GDM1 (cell line): Measurements from ENCODE around the gene DPF3.

Source experiments
- DNase-seq: peaks from one replicate; lab custom pipeline; 2025; lab: John Stamatoyannopoulos, UW

The DPF3 gene

GRCh38 chr14:72839753-72840607, 53.9 kb downstream of the DPF3 start:
- no peak for DNase-seq

GRCh38 chr14:72839351-72839750, 54.5 kb downstream of the DPF3 start:
- DNase-seq: no peak

- no peak for DNase-seq
Observed at GRCh38 chr14:72836085-72836484, 57.8 kb downstream of the DPF3 start.

GRCh38 chr14:72833174-72833573, 60.7 kb downstream of the DPF3 start:
- DNase-seq: no peak

- no peak for DNase-seq
Observed at GRCh38 chr14:72830786-72831594, 62.9 kb downstream of the DPF3 start.

GRCh38 chr14:72830356-72830755, 63.5 kb downstream of the DPF3 start:
- no peak for DNase-seq

GRCh38 chr14:72828604-72829003, 65.3 kb downstream of the DPF3 start:
- no peak for DNase-seq

- no peak for DNase-seq
Observed at GRCh38 chr14:72826039-72826438, 67.9 kb downstream of the DPF3 start.

GRCh38 chr14:72825486-72825885, 68.4 kb downstream of the DPF3 start:
- no peak for DNase-seq

GRCh38 chr14:72824051-72824450, 69.8 kb downstream of the DPF3 start:
- no peak for DNase-seq

GRCh38 chr14:72822946-72823611, 70.8 kb downstream of the DPF3 start:
- no peak for DNase-seq

- no peak for DNase-seq
Observed at GRCh38 chr14:72818998-72819397, 74.9 kb downstream of the DPF3 start.

- DNase-seq: no peak
Observed at GRCh38 chr14:72816287-72816686, 77.6 kb downstream of the DPF3 start.

- no peak for DNase-seq
Observed at GRCh38 chr14:72815430-72815829, 78.5 kb downstream of the DPF3 start.

GRCh38 chr14:72812292-72812851, 81.5 kb downstream of the DPF3 start:
- no peak for DNase-seq

GRCh38 chr14:72810201-72810600, 83.7 kb downstream of the DPF3 start:
- no peak for DNase-seq

GRCh38 chr14:72809063-72809462, 84.8 kb downstream of the DPF3 start:
- no peak for DNase-seq

GRCh38 chr14:72808564-72808963, 85.3 kb downstream of the DPF3 start:
- no peak for DNase-seq

- DNase-seq: no peak
Observed at GRCh38 chr14:72802588-72802946, 91.3 kb downstream of the DPF3 start.

GRCh38 chr14:72801836-72802587, 91.9 kb downstream of the DPF3 start:
- no peak for DNase-seq

GRCh38 chr14:72801381-72801812, 92.5 kb downstream of the DPF3 start:
- DNase-seq: no peak
